Keratinocyte (primary cell): ENCODE results near the gene DISC1. TPM values are rescaled to one million over a fixed set of nuclear protein-coding genes. Genes with fewer than 3 reads are reported as not detected.

ENCODE experiments used
- DNase-seq: peaks from one replicate; pipeline ENCODE4 v3.0.0-alpha.2; 2011; ENCODE audit warnings: low read depth, missing footprints, low spot score
- FAIRE-seq: peaks from 2 replicates; lab custom pipeline; 2011; peaks lifted over from hg19 to GRCh38; lab: Jason Lieb, UNC
- H2AFZ ChIP-seq: 2 replicates; pipeline ENCODE4 v1.6.0; 2012; ENCODE audit warnings: low read length, control low read depth, inconsistent platforms; ENCODE audit not compliant: control insufficient read depth
- H3K27ac ChIP-seq: 2 replicates; pipeline ENCODE4 v1.5.1; 2011; ENCODE audit warnings: low read length; ENCODE audit not compliant: control insufficient read depth, insufficient read depth
- H3K27me3 ChIP-seq: 3 replicates; pipeline ENCODE4 v1.6.0; 2011; ENCODE audit warnings: low read length; ENCODE audit not compliant: control insufficient read depth, insufficient read depth; ENCODE audit errors: extremely low read depth
- H3K36me3 ChIP-seq, 2 experiments: 2 replicates in 1 of 2; 3 replicates in 1 of 2; pipeline ENCODE4 v1.5.1; 2011; ENCODE audit warnings: low read length in 2 of 2, mild to moderate bottlenecking in 1 of 2; ENCODE audit not compliant: control insufficient read depth in 2 of 2, insufficient read depth in 2 of 2; ENCODE audit errors: extremely low read depth in 1 of 2
- H3K4me1 ChIP-seq: 3 replicates; pipeline ENCODE4 v1.5.1; 2011; ENCODE audit warnings: low read length; ENCODE audit not compliant: control insufficient read depth, insufficient read depth; ENCODE audit errors: extremely low read depth
- H3K4me2 ChIP-seq: 3 replicates; pipeline ENCODE4 v1.6.0; 2011; ENCODE audit warnings: low read depth, low read length; ENCODE audit not compliant: control insufficient read depth, insufficient read depth; ENCODE audit errors: extremely low read depth
- H3K4me3 ChIP-seq, 3 experiments: fragments of 200-600 bp in 1 of 3; sonication (generic) in 1 of 3; 2 replicates in 2 of 3; 3 replicates in 1 of 3; pipeline ENCODE4 v1.5.1; 2011 to 2016; ENCODE audit warnings: low read length in 3 of 3, mild to moderate bottlenecking in 3 of 3, control low read depth in 2 of 3, inconsistent platforms in 1 of 3, low read depth in 1 of 3, mixed read lengths in 1 of 3, mixed run types in 1 of 3, moderate library complexity in 1 of 3; ENCODE audit not compliant: control insufficient read depth in 2 of 3, insufficient read depth in 2 of 3; ENCODE audit errors: extremely low read depth in 1 of 3
- H3K79me2 ChIP-seq: 2 replicates; pipeline ENCODE4 v1.6.0; 2012; ENCODE audit warnings: low read length; ENCODE audit not compliant: control insufficient read depth, insufficient read depth
- H3K9ac ChIP-seq: 3 replicates; pipeline ENCODE4 v1.6.0; 2011; ENCODE audit warnings: low read length; ENCODE audit not compliant: control insufficient read depth, insufficient read depth; ENCODE audit errors: extremely low read depth
- H3K9me1 ChIP-seq: 3 replicates; pipeline ENCODE4 v1.6.0; 2011; ENCODE audit warnings: low read length; ENCODE audit not compliant: control insufficient read depth, insufficient read depth; ENCODE audit errors: extremely low read depth
- H3K9me3 ChIP-seq: 2 replicates; pipeline ENCODE4 v1.5.1; 2012; ENCODE audit warnings: low read depth, low read length; ENCODE audit not compliant: control insufficient read depth
- H4K20me1 ChIP-seq: 3 replicates; pipeline ENCODE4 v1.6.0; 2011; ENCODE audit warnings: low read length; ENCODE audit not compliant: control insufficient read depth, insufficient read depth; ENCODE audit errors: extremely low read depth
- CTCF ChIP-seq, 3 experiments: IDR thresholded peaks in 1 of 3; conservative IDR thresholded peaks in 1 of 3; optimal IDR thresholded peaks in 1 of 3; 2 replicates in 2 of 3; 3 replicates in 1 of 3; pipeline versions ENCODE3 to v1.5.1; 2011; ENCODE audit warnings: low read length in 3 of 3, mild to moderate bottlenecking in 3 of 3, moderate library complexity in 2 of 3, control low read depth in 1 of 3, inconsistent platforms in 1 of 3; ENCODE audit not compliant: insufficient read depth in 2 of 3; ENCODE audit errors: extremely low read depth in 1 of 3
- EZH2 ChIP-seq: IDR thresholded peaks from one replicate; pipeline ENCODE4 v1.6.1; 2012; ENCODE audit warnings: inconsistent platforms, mild to moderate bottlenecking, low read length, moderate library complexity
- dilution Hi-C: fragments of 300-500 bp; cut with MboI; formaldehyde crosslinking; loops from one replicate; pipeline ENCODE4 v1.7.0; 2020; ENCODE audit warnings: low sequenced_read_pairs; ENCODE audit not compliant: extremely low pct_ligation_motif_present
- polyA plus RNA-seq, 5 experiments: library from polyadenylated mRNA; depleted of rRNA in 3 of 5; stranded (reverse) in 3 of 5; stranded (forward) in 1 of 5; unstranded in 1 of 5; fragments of >200 nt; gene quantifications; 1 replicate in 1 of 5; 2 replicates in 3 of 5; 3 replicates in 1 of 5; pipeline versions ENCODE4 v1.2.1 to v1.2.3, GENCODE V29; 2011 to 2012; ENCODE audit warnings: missing spikeins in 2 of 5, low read depth in 1 of 5, low replicate concordance in 1 of 5

DISC1 gene
- polyA plus RNA-seq, 1 donor (not counting 4 experiments of a cell fraction or from before 2014, with no cell fraction given), result 0.47 TPM

DNA sequence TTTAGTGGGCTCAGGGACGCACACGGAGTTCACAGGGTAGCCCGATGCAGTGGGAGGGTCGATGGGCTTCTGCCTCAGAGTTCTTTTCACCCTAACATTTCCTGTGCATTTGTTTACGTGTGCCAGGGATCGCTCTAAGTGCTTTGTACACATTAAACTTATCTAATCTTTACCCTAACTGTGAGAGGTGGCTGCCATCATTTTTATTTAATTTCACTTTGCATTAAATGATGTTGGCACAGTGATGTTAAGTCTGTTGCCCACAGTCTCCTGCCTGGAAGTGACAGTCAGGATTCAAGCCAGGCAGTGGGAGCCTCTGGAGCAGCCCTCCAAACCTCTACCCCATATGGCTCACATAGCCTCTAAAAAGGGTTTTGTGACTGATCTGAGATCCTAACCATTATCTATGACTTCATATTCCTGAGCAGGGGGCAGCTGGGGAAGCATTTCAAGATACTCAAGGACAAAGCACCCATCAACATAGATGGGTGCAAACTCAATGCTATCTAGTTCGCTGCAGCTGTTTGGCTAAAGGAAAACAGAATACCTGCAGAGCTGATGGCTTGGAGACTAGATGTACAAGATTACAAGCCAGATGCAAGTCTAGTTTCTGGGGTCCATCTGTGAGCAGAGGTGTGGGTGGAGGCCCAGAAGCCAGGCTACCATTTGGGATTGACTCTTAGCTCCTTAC, 303.8 kb downstream of the DISC1 start:
- DNase-seq (no peak), FAIRE-seq (no peak)
- Histone ChIP-seq H2AFZ (no peak overlapping the region), H3K27me3 (no peaks in the 10 kb centered on the region), H3K9me1 (no peaks in the 10 kb centered on the region), H4K20me1 (no peaks in the 10 kb centered on the region), H3K4me2 (peak overlapping the region; percentile 25), H3K27ac (peak overlapping the region; percentile 70), H3K9me3 (peaks cover 8% of the 10 kb centered on the region), H3K4me1 (peaks cover 28% of the 10 kb centered on the region), H3K4me3 (no peak overlapping the region), H3K79me2 (no peaks in the 10 kb centered on the region), H3K9ac (peak overlapping the region; percentile 54), H3K36me3 (no peaks in the 10 kb centered on the region)
- TF ChIP-seq EZH2 (no peak), CTCF (optimal IDR thresholded peaks at IDR 0.05 in 1 of 3, IDR thresholded peaks at IDR 0.05 in 1 of 3, conservative IDR thresholded peaks at IDR 0.05 in 1 of 3; ENCODE audit: extremely low read depth in 1 of 3, insufficient read depth in 2 of 3, low read length in 3 of 3) (no peak)
- dilution Hi-C loops, result no loop called here

DNA sequence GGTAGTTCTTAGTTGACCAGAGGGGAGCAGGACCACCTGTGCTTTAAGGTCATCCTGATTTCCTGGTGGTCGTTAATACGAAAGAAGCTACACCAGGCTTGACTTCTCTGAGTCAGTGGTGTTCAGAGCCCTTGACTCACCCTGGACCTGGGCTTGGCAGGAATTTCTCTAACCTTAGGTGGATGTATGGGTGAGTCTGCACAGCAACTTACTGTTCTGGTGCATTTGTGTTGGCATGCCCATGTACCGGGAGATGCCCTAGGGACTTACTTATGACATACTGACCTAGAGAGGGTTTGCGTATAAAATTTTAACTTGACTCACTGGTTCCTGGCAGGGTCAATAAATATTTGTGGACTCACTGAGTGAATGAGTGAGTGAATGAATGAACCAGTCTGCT, 304.6 kb downstream of the DISC1 start:
- Histone ChIP-seq H3K4me2 (peak overlapping the region; percentile 25), H3K79me2 (no peaks in the 10 kb centered on the region), H3K9ac (peak overlapping the region; percentile 1), H3K36me3 (no peaks in the 10 kb centered on the region), H3K9me1 (no peaks in the 10 kb centered on the region), H3K9me3 (peaks cover 8% of the 10 kb centered on the region), H4K20me1 (no peaks in the 10 kb centered on the region), H3K27ac (peak overlapping the region; percentile 49), H3K27me3 (no peaks in the 10 kb centered on the region), H2AFZ (no peak overlapping the region), H3K4me1 (peaks cover 28% of the 10 kb centered on the region), H3K4me3 (peak overlapping the region in 1 of 3 experiments; percentile 3)
- dilution Hi-C loops, result no loop called here
- peak; percentile 92 for FAIRE-seq
- peak; percentile 88 for DNase-seq
- TF ChIP-seq CTCF (optimal IDR thresholded peaks at IDR 0.05 in 1 of 3, IDR thresholded peaks at IDR 0.05 in 1 of 3, conservative IDR thresholded peaks at IDR 0.05 in 1 of 3; ENCODE audit: extremely low read depth in 1 of 3, insufficient read depth in 2 of 3, low read length in 3 of 3), result no peak
- no peak for TF ChIP-seq EZH2
